ENCODE measurements around the gene REM2. TPM values are rescaled to one million over a fixed set of nuclear protein-coding genes. Genes with fewer than 3 reads are reported as not detected.

REM2 gene
- polyA plus RNA-seq, 4 donors: 0.45 to 1.1 (median 0.85) TPM

DNA sequence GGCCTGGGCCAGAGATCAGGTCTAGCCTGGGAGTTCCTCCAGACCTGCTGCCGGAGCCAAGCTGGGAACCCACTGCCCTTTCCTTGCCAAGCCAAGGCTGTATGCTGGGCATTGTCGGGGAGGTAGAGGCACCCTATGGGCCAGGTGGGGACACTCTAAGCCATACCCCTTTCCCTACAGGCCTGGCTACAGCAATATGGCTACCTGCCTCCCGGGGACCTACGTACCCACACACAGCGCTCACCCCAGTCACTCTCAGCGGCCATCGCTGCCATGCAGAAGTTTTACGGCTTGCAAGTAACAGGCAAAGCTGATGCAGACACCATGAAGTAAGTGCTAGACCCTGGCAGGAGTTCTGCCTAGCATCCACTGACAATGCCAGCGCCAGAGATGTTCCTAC, 41.7 kb upstream of the REM2 start:
- H3K27ac ChIP-seq (ENCODE audit: low read depth in 1 of 3, low read length in 2 of 3): no peak overlapping the region
- no peak overlapping the region for H3K4me3 ChIP-seq (ENCODE audit: low read depth in 1 of 3, low read length in 3 of 3)
- H3K4me1 ChIP-seq (ENCODE audit: control insufficient read depth in 3 of 3, insufficient read depth in 2 of 3, low read depth in 1 of 3, low read length in 2 of 3): peaks cover 2 to 18% (median 4%) of the 10 kb centered on the region in 3 donors
- no peaks in the 10 kb centered on the region for H3K27me3 ChIP-seq (ENCODE audit: control insufficient read depth in 3 of 3, insufficient read depth in 3 of 3, low read length in 3 of 3)
- DNase-seq: no peak
- H3K36me3 ChIP-seq (ENCODE audit: control insufficient read depth in 3 of 3, insufficient read depth in 2 of 3, low read depth in 1 of 3, low read length in 3 of 3): peaks cover 6 to 84% (median 7%) of the 10 kb centered on the region in 3 donors
- no peak for FAIRE-seq
- no peaks in the 10 kb centered on the region for H3K9me3 ChIP-seq (ENCODE audit: control insufficient read depth in 2 of 2, insufficient read depth in 1 of 2, low read depth in 1 of 2, low read length in 1 of 2)
- 93 to 96% (median 94%) methylated on average over 9 of the region's 9 CpGs for WGBS, 3 donors

- FAIRE-seq: no peak
- Histone ChIP-seq H3K27ac (ENCODE audit: low read depth in 1 of 3, low read length in 2 of 3) (no peak overlapping the region), H3K4me3 (ENCODE audit: low read depth in 1 of 3, low read length in 3 of 3) (no peak overlapping the region), H3K4me1 (ENCODE audit: control insufficient read depth in 3 of 3, insufficient read depth in 2 of 3, low read depth in 1 of 3, low read length in 2 of 3) (peaks cover 2 to 20% (median 4%) of the 10 kb centered on the region in 3 donors), H3K9me3 (ENCODE audit: control insufficient read depth in 2 of 2, insufficient read depth in 1 of 2, low read depth in 1 of 2, low read length in 1 of 2) (no peaks in the 10 kb centered on the region), H3K36me3 (ENCODE audit: control insufficient read depth in 3 of 3, insufficient read depth in 2 of 3, low read depth in 1 of 3, low read length in 3 of 3) (peaks cover 7 to 88% (median 8%) of the 10 kb centered on the region in 3 donors), H3K27me3 (ENCODE audit: control insufficient read depth in 3 of 3, insufficient read depth in 3 of 3, low read length in 3 of 3) (no peaks in the 10 kb centered on the region)
- 92 to 95% (median 94%) methylated on average over 8 of the region's 8 CpGs for WGBS, 3 donors
- no peak for DNase-seq
Measured at GRCh38 chr14:22841769-22842168, 41.3 kb upstream of the REM2 start.

DNA sequence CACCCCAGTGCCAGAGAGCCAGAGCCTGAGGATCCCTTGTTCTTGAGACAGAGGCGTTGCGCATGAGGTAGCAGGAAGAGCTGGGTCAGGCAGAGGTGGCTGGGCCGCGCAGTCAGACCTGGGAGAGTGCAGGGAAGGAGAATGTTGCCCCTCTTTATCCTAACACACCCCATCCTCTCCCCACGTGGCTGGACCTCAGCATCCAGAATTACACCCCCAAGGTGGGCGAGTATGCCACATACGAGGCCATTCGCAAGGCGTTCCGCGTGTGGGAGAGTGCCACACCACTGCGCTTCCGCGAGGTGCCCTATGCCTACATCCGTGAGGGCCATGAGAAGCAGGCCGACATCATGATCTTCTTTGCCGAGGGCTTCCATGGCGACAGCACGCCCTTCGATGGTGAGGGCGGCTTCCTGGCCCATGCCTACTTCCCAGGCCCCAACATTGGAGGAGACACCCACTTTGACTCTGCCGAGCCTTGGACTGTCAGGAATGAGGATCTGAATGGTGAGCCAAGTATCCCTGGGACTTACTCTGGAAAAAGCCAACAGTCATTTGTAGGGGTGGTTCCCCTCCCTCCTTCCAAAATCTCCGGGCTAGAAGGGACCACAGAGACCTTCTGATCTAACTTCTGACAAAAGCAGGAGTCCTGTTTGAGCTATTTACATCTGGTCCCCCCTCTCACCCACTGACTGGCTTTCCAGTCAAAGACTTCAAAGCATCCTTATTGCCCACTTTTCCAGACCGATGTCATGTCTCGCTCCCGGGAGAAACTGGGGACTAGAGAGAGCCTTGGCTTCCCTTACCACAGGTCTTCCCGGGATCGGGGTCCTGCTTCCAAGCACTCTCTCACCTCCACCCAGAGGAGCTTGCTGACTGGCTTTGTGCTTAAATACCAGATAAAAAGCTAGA, 40.6 kb upstream of the REM2 start:
- no peaks in the 10 kb centered on the region for H3K27me3 ChIP-seq (ENCODE audit: control insufficient read depth in 3 of 3, insufficient read depth in 3 of 3, low read length in 3 of 3)
- H3K4me3 ChIP-seq (ENCODE audit: low read depth in 1 of 3, low read length in 3 of 3): no peak overlapping the region
- H3K36me3 ChIP-seq (ENCODE audit: control insufficient read depth in 3 of 3, insufficient read depth in 2 of 3, low read depth in 1 of 3, low read length in 3 of 3): peaks cover 7 to 93% (median 8%) of the 10 kb centered on the region in 3 donors
- peak overlapping the region in 1 of 3 donors; percentile 8 for H3K27ac ChIP-seq (ENCODE audit: low read depth in 1 of 3, low read length in 2 of 3)
- no peak for DNase-seq
- FAIRE-seq: no peak
- 90 to 93% (median 92%) methylated on average over 28 of the region's 28 CpGs for WGBS, 3 donors
- H3K9me3 ChIP-seq (ENCODE audit: control insufficient read depth in 2 of 2, insufficient read depth in 1 of 2, low read depth in 1 of 2, low read length in 1 of 2): no peaks in the 10 kb centered on the region
- peaks cover 2 to 22% (median 4%) of the 10 kb centered on the region in 3 donors for H3K4me1 ChIP-seq (ENCODE audit: control insufficient read depth in 3 of 3, insufficient read depth in 2 of 3, low read depth in 1 of 3, low read length in 2 of 3)

DNA sequence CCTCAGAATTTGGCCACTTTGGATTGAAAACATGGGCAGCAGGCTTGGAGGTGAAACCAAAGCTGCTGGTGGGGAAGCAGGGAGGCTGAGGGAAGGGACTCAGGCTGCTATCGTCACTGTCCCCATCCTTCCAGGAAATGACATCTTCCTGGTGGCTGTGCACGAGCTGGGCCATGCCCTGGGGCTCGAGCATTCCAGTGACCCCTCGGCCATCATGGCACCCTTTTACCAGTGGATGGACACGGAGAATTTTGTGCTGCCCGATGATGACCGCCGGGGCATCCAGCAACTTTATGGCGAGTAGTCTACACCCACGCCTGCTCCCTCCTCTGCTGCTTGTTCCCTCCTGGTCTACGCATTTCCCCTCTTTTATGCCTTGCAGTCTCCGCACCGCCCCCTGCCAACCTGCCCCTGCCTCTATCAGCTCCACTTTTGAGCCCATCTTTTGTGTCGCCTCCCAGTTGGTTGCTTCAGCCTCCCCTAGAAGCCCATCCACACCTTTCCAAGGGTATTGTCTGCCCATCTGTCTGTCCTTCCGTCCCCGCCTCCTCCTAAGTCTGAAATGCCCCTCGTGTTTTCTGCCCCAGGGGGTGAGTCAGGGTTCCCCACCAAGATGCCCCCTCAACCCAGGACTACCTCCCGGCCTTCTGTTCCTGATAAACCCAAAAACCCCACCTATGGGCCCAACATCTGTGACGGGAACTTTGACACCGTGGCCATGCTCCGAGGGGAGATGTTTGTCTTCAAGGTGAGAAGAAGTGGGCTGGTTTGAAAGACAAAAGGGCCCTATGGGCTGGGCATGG, 39.7 kb upstream of the REM2 start:
- peaks cover 2 to 26% (median 3%) of the 10 kb centered on the region in 3 donors for H3K4me1 ChIP-seq (ENCODE audit: control insufficient read depth in 3 of 3, insufficient read depth in 2 of 3, low read depth in 1 of 3, low read length in 2 of 3)
- no peaks in the 10 kb centered on the region for H3K27me3 ChIP-seq (ENCODE audit: control insufficient read depth in 3 of 3, insufficient read depth in 3 of 3, low read length in 3 of 3)
- H3K36me3 ChIP-seq (ENCODE audit: control insufficient read depth in 3 of 3, insufficient read depth in 2 of 3, low read depth in 1 of 3, low read length in 3 of 3): peaks cover 7 to 96% (median 8%) of the 10 kb centered on the region in 3 donors
- DNase-seq (no peak), FAIRE-seq (no peak)
- no peaks in the 10 kb centered on the region for H3K9me3 ChIP-seq (ENCODE audit: control insufficient read depth in 2 of 2, insufficient read depth in 1 of 2, low read depth in 1 of 2, low read length in 1 of 2)
- H3K27ac ChIP-seq (ENCODE audit: low read depth in 1 of 3, low read length in 2 of 3): peak overlapping the region in 1 of 3 donors; percentile 8
- WGBS, 3 donors: 88 to 91% (median 89%) methylated on average over 21 of the region's 21 CpGs
- H3K4me3 ChIP-seq (ENCODE audit: low read depth in 1 of 3, low read length in 3 of 3): no peak overlapping the region

DNA sequence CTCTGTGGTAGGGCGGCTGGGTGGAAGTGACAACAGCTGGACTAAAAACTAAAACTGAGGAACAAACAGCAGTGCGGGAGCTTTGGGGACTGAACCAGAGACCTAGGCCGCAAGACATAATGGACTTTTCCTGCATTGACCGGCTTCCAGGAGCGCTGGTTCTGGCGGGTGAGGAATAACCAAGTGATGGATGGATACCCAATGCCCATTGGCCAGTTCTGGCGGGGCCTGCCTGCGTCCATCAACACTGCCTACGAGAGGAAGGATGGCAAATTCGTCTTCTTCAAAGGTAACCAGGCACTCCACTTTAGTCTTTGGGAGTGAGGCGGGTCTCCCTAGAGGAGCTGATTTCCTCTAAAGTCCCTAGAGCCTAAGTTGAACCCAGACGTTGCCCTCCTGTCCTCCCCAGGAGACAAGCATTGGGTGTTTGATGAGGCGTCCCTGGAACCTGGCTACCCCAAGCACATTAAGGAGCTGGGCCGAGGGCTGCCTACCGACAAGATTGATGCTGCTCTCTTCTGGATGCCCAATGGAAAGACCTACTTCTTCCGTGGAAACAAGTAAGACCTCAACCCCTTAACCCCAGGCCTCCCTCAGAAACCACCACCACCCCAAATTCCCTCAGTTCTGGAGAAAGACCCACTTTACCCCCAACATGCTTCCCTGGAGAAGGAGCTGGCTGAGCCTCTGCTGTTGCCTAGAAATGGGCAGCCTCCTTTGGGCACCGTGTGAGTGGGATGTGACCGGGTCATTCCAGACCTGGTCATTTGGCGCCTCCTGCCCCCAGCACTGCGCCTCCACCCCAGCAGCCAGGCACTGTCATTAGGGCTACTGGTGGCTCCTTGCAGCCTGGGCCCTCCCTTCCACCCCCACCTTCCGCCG, 38.6 kb upstream of the REM2 start:
- Histone ChIP-seq H3K27me3 (ENCODE audit: control insufficient read depth in 3 of 3, insufficient read depth in 3 of 3, low read length in 3 of 3) (no peaks in the 10 kb centered on the region), H3K4me1 (ENCODE audit: control insufficient read depth in 3 of 3, insufficient read depth in 2 of 3, low read depth in 1 of 3, low read length in 2 of 3) (peaks cover 0 to 14% (median 0%) of the 10 kb centered on the region in 3 donors), H3K4me3 (ENCODE audit: low read depth in 1 of 3, low read length in 3 of 3) (no peak overlapping the region), H3K9me3 (ENCODE audit: control insufficient read depth in 2 of 2, insufficient read depth in 1 of 2, low read depth in 1 of 2, low read length in 1 of 2) (no peaks in the 10 kb centered on the region), H3K27ac (ENCODE audit: low read depth in 1 of 3, low read length in 2 of 3) (no peak overlapping the region), H3K36me3 (ENCODE audit: control insufficient read depth in 3 of 3, insufficient read depth in 2 of 3, low read depth in 1 of 3, low read length in 3 of 3) (peaks cover 6 to 89% (median 8%) of the 10 kb centered on the region in 3 donors)
- WGBS, 3 donors: 86 to 92% (median 90%) methylated on average over 20 to 22 of the region's 22 CpGs
- FAIRE-seq (no peak), DNase-seq (no peak)

DNA sequence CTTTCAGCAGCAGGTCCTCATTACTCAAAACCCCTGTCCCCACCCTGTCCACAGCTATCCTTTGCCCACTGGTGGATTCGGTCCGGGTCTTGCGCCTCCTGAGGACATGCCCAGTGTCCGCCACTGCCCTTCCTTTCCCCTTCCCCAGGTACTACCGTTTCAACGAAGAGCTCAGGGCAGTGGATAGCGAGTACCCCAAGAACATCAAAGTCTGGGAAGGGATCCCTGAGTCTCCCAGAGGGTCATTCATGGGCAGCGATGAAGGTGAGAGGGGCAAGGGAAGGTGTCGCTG, 38.0 kb upstream of the REM2 start:
- H3K9me3 ChIP-seq (ENCODE audit: control insufficient read depth in 2 of 2, insufficient read depth in 1 of 2, low read depth in 1 of 2, low read length in 1 of 2): no peaks in the 10 kb centered on the region
- FAIRE-seq: no peak
- peaks cover 0 to 16% (median 0%) of the 10 kb centered on the region in 3 donors for H3K4me1 ChIP-seq (ENCODE audit: control insufficient read depth in 3 of 3, insufficient read depth in 2 of 3, low read depth in 1 of 3, low read length in 2 of 3)
- H3K36me3 ChIP-seq (ENCODE audit: control insufficient read depth in 3 of 3, insufficient read depth in 2 of 3, low read depth in 1 of 3, low read length in 3 of 3): peaks cover 4 to 83% (median 8%) of the 10 kb centered on the region in 3 donors
- no peak for DNase-seq
- no peak overlapping the region for H3K27ac ChIP-seq (ENCODE audit: low read depth in 1 of 3, low read length in 2 of 3)
- no peaks in the 10 kb centered on the region for H3K27me3 ChIP-seq (ENCODE audit: control insufficient read depth in 3 of 3, insufficient read depth in 3 of 3, low read length in 3 of 3)
- WGBS, 3 donors: 90 to 96% (median 94%) methylated on average over 9 of the region's 9 CpGs
- H3K4me3 ChIP-seq (ENCODE audit: low read depth in 1 of 3, low read length in 3 of 3): no peak overlapping the region

- Histone ChIP-seq H3K36me3 (ENCODE audit: control insufficient read depth in 3 of 3, insufficient read depth in 2 of 3, low read depth in 1 of 3, low read length in 3 of 3) (peaks cover 4 to 75% (median 8%) of the 10 kb centered on the region in 3 donors), H3K27ac (ENCODE audit: low read depth in 1 of 3, low read length in 2 of 3) (peak overlapping the region in 2 of 3 donors; percentile 9 to 62)
Measured at GRCh38 chr14:22845821-22846625, 37.0 kb upstream of the REM2 start.

More at GRCh38 chr14:22845821-22846625, 37.0 kb upstream of the REM2 start:
- WGBS, 3 donors: 84 to 89% (median 88%) methylated on average over 24 to 26 of the region's 26 CpGs
- FAIRE-seq (no peak), DNase-seq (no peak)
- no peaks in the 10 kb centered on the region for H3K9me3 ChIP-seq (ENCODE audit: control insufficient read depth in 2 of 2, insufficient read depth in 1 of 2, low read depth in 1 of 2, low read length in 1 of 2)
- H3K27me3 ChIP-seq (ENCODE audit: control insufficient read depth in 3 of 3, insufficient read depth in 3 of 3, low read length in 3 of 3): no peaks in the 10 kb centered on the region
- H3K4me3 ChIP-seq (ENCODE audit: low read depth in 1 of 3, low read length in 3 of 3): no peak overlapping the region
- H3K4me1 ChIP-seq (ENCODE audit: control insufficient read depth in 3 of 3, insufficient read depth in 2 of 3, low read depth in 1 of 3, low read length in 2 of 3): peaks cover 0 to 22% (median 0%) of the 10 kb centered on the region in 3 donors
